ENCODE results near the gene NAP1L4. TPM values are rescaled to one million over a fixed set of nuclear protein-coding genes. Genes with fewer than 3 reads are reported as not detected.
"Not testable (repeated sequence)": the region's sequence is repeated elsewhere in the genome, so short reads cannot be mapped to it uniquely, and the experiment has no call there.

The NAP1L4 gene
- total and polyA plus RNA-seq, 7 donors: 121 to 153 (median 143) TPM

DNA sequence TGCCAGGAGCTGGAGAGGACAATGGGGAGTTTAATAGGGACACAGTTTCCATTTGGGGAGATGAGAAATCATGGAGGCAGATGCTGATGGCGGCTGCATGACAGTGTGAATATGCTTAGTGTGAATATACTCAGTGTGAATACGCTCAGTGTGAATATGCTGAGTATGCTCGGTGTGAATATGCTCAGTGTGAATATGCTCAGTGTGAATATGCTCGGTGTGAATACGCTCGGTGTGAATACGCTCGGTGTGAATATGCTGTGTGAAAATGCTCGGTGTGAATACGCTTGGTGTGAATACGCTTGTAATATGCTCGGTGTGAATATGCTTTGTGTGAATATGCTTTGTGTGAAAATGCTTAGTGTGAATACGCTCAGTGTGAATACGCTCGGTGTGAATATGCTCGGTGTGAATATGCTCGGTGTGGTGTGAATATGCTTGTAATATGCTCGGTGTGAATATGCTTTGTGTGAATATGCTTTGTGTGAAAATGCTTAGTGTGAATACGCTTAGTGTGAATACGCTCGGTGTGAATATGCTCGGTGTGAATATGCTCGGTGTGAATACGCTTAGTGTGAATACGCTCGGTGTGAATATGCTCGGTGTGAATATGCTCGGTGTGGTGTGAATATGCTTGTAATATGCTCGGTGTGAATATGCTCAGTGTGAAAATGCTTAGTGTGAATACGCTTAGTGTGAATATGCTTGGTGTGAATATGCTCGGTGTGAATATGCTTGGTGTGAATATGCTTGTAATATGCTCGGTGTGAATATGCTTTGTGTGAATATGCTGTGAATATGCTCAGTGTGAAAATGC lies 54.3 kb downstream of the NAP1L4 start:
- ATAC-seq; H3K9me3 ChIP-seq; H3K4me3 ChIP-seq; DNase-seq; H3K27me3 ChIP-seq (ENCODE audit: insufficient read depth in 3 of 3, low read length in 2 of 3); intact Hi-C loops (cut with DNase I); H3K4me1 ChIP-seq; H3K36me3 ChIP-seq (ENCODE audit: insufficient read depth in 1 of 2, low read depth in 1 of 2); H3K27ac ChIP-seq: not testable (repeated sequence)
- WGBS, 3 donors: 91 to 92% (median 91%) methylated on average over 31 of the region's 32 CpGs

GRCh38 chr11:2934611-2935239 lies 57.4 kb downstream of the NAP1L4 start:
- no peaks in the 10 kb centered on the region for H3K9me3 ChIP-seq
- H3K36me3 ChIP-seq (ENCODE audit: insufficient read depth in 1 of 2, low read depth in 1 of 2): no peaks in the 10 kb centered on the region
- 69 to 74% (median 72%) methylated on average over 14 of the region's 14 CpGs for WGBS, 3 donors
- H3K4me3 ChIP-seq: no peak overlapping the region
- TF ChIP-seq CTCF (IDR thresholded peaks at IDR 0.05): no peak
- DNase-seq (no peak), ATAC-seq (no peak)
- H3K27me3 ChIP-seq (ENCODE audit: insufficient read depth in 3 of 3, low read length in 2 of 3): peaks cover 0 to 22% (median 14%) of the 10 kb centered on the region in 3 donors
- intact Hi-C loops (cut with DNase I): no loop called here
- peaks cover 4% of the 10 kb centered on the region for H3K4me1 ChIP-seq
- no peak overlapping the region for H3K27ac ChIP-seq

DNA sequence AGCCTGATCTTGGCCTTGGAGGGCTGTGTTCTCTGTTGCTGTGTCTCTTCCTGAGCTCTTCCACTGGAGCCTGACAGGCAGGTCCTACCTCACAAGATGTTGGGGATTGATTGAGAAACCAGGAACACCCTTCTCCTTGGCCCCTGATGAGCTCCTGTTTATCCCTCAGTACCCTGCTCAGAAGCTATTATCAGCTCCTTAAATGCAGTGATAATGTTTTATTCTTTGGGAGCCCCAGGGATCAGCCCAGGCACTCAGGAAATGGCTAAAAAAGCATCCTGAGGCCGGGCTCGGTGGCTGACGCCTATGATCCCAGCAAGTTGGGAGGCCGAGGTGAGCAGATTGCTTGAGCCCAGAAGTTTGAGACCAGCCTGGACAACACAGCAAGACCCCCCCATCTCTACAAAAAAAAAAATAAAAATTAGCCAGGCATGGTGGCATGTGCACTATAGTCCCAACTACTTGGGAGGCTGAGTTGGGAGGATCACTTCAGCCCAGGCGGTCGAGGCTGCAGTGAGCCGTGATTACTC lies 58.0 kb downstream of the NAP1L4 start:
- ATAC-seq (no peak), DNase-seq (no peak)
- Histone ChIP-seq H3K36me3 (ENCODE audit: insufficient read depth in 1 of 2, low read depth in 1 of 2) (no peaks in the 10 kb centered on the region), H3K4me3 (no peak overlapping the region), H3K9me3 (no peaks in the 10 kb centered on the region), H3K4me1 (peaks cover 5% of the 10 kb centered on the region), H3K27ac (no peak overlapping the region), H3K27me3 (ENCODE audit: insufficient read depth in 3 of 3, low read length in 2 of 3) (peaks cover 0 to 29% (median 17%) of the 10 kb centered on the region in 3 donors)
- TF ChIP-seq CTCF (IDR thresholded peaks at IDR 0.05): no peak
- intact Hi-C loops (cut with DNase I): no loop called here
- 87 to 89% (median 89%) methylated on average over 7 of the region's 7 CpGs for WGBS, 3 donors

GRCh38 chr11:2933375-2934020 lies 58.6 kb downstream of the NAP1L4 start:
- H3K4me1 ChIP-seq: peaks cover 8% of the 10 kb centered on the region
- no peak overlapping the region for H3K4me3 ChIP-seq
- ATAC-seq (peak; percentile 30 to 61 (median 53)), DNase-seq (peak; percentile 74 to 83)
- no peaks in the 10 kb centered on the region for H3K9me3 ChIP-seq
- intact Hi-C loops (cut with DNase I): no loop called here
- H3K36me3 ChIP-seq (ENCODE audit: insufficient read depth in 1 of 2, low read depth in 1 of 2): no peaks in the 10 kb centered on the region
- no peak for TF ChIP-seq CTCF (IDR thresholded peaks at IDR 0.05)
- no peak overlapping the region for H3K27ac ChIP-seq
- peaks cover 0 to 35% (median 18%) of the 10 kb centered on the region in 3 donors for H3K27me3 ChIP-seq (ENCODE audit: insufficient read depth in 3 of 3, low read length in 2 of 3)
- 30 to 32% (median 31%) methylated on average over 12 of the region's 12 CpGs for WGBS, 3 donors

GRCh38 chr11:2932850-2933251 lies 59.3 kb downstream of the NAP1L4 start:
- DNase-seq (peak in 1 of 2 donors; percentile 46), ATAC-seq (peak in 1 of 4 donors; percentile 8)
- Histone ChIP-seq H3K9me3 (no peaks in the 10 kb centered on the region), H3K4me1 (peaks cover 11% of the 10 kb centered on the region), H3K27ac (no peak overlapping the region), H3K27me3 (ENCODE audit: insufficient read depth in 3 of 3, low read length in 2 of 3) (peaks cover 0 to 41% (median 22%) of the 10 kb centered on the region in 3 donors), H3K36me3 (ENCODE audit: insufficient read depth in 1 of 2, low read depth in 1 of 2) (no peaks in the 10 kb centered on the region), H3K4me3 (no peak overlapping the region)
- intact Hi-C loops (cut with DNase I): no loop called here
- 32 to 39% (median 38%) methylated on average over 15 of the region's 15 CpGs for WGBS, 3 donors
- TF ChIP-seq CTCF (IDR thresholded peaks at IDR 0.05): no peak
